ENCODE data around the gene DEGS2. TPM values are rescaled to one million over a fixed set of nuclear protein-coding genes. Genes with fewer than 3 reads are reported as not detected.

The DEGS2 gene
- total RNA-seq, 1 donor from 2014 or later, result 2.5 TPM

- ATAC-seq (ENCODE audit: low read depth) (no peak), DNase-seq (no peak)
- H3K27me3 Mint-ChIP-seq, result no peaks in the 10 kb centered on the region
- peaks cover 32% of the 10 kb centered on the region for H3K4me1 Mint-ChIP-seq
- H3K9me3 Mint-ChIP-seq, result no peaks in the 10 kb centered on the region
- H3K27ac Mint-ChIP-seq, result no peak overlapping the region
- H3K36me3 Mint-ChIP-seq (ENCODE audit: low read depth), result peaks cover 79% of the 10 kb centered on the region
- no peak for TF ChIP-seq CTCF (IDR thresholded peaks at IDR 0.05)
- intact Hi-C loops (cut with micrococcal nuclease), result no loop called here
- POLR2A ChIA-PET, result no interaction called here
- CTCF ChIA-PET, result interaction anchor here (0.8 kb wide), 1 partner anchor 39 kb away, joined by 3 read pairs; no protein-coding TSS in a partner anchor
- no peak overlapping the region for H3K4me3 Mint-ChIP-seq
Measured at GRCh38 chr14:100111931-100112704, 47.3 kb downstream of the DEGS2 start.

GRCh38 chr14:100110816-100111215 lies 48.6 kb downstream of the DEGS2 start:
- H3K36me3 Mint-ChIP-seq (ENCODE audit: low read depth), result peaks cover 83% of the 10 kb centered on the region
- no peak overlapping the region for H3K4me3 Mint-ChIP-seq
- ATAC-seq (ENCODE audit: low read depth), result no peak
- peaks cover 35% of the 10 kb centered on the region for H3K4me1 Mint-ChIP-seq
- no peak for TF ChIP-seq CTCF (IDR thresholded peaks at IDR 0.05)
- POLR2A ChIA-PET, result no interaction called here
- no peaks in the 10 kb centered on the region for H3K9me3 Mint-ChIP-seq
- intact Hi-C loops (cut with micrococcal nuclease), result no loop called here
- CTCF ChIA-PET, result interaction anchor here (9.7 kb wide), 1 partner anchor 38 kb away, joined by 111 read pairs; no protein-coding TSS in a partner anchor
- no peak for DNase-seq
- H3K27me3 Mint-ChIP-seq, result no peaks in the 10 kb centered on the region
- no peak overlapping the region for H3K27ac Mint-ChIP-seq

GRCh38 chr14:100109594-100109955 lies 49.9 kb downstream of the DEGS2 start:
- POLR2A ChIA-PET, result no interaction called here
- DNase-seq (no peak), ATAC-seq (ENCODE audit: low read depth) (no peak)
- peaks cover 85% of the 10 kb centered on the region for H3K36me3 Mint-ChIP-seq (ENCODE audit: low read depth)
- H3K27me3 Mint-ChIP-seq, result no peaks in the 10 kb centered on the region
- peak overlapping the region; percentile 74 for H3K27ac Mint-ChIP-seq
- no peak for TF ChIP-seq CTCF (IDR thresholded peaks at IDR 0.05)
- H3K4me3 Mint-ChIP-seq, result no peak overlapping the region
- H3K4me1 Mint-ChIP-seq, result peaks cover 36% of the 10 kb centered on the region
- CTCF ChIA-PET, result interaction anchor here (0.7 to 9.7 kb wide), 6 partner anchors 15 to 128 kb away, joined by 4 to 117 read pairs (median 38); no protein-coding TSS in a partner anchor
- H3K9me3 Mint-ChIP-seq, result no peaks in the 10 kb centered on the region
- intact Hi-C loops (cut with micrococcal nuclease), result loop anchor here (2.0 kb wide), 1 partner anchor 19 kb away; no protein-coding TSS in a partner anchor

GRCh38 chr14:100108840-100109593 lies 50.4 kb downstream of the DEGS2 start:
- Mint-ChIP-seq H3K36me3 (ENCODE audit: low read depth) (peaks cover 90% of the 10 kb centered on the region), H3K4me3 (no peak overlapping the region), H3K27ac (peak overlapping the region; percentile 86), H3K4me1 (peaks cover 41% of the 10 kb centered on the region), H3K9me3 (no peaks in the 10 kb centered on the region), H3K27me3 (no peaks in the 10 kb centered on the region)
- no peak for ATAC-seq (ENCODE audit: low read depth)
- no peak for DNase-seq
- intact Hi-C loops (cut with micrococcal nuclease), result loop anchor here (1.0 to 2.0 kb wide), 7 partner anchors 18 to 268 kb away; no protein-coding TSS in a partner anchor
- TF ChIP-seq CTCF (IDR thresholded peaks at IDR 0.05), result no peak
- ChIA-PET POLR2A (interaction anchor here (1.4 to 2.2 kb wide), 3 partner anchors 9 to 84 kb away, joined by 3 to 13 read pairs (median 3); partner anchors contain the start of gene EVL), CTCF (interaction anchor here (0.9 to 9.7 kb wide), 17 partner anchors 9 to 177 kb away, joined by 3 to 117 read pairs (median 8); no protein-coding TSS in a partner anchor)

All from activated B cell treated with CpG ODN at 0.5 μM for 24 hours (primary cell).